Measurements from ENCODE around the gene PRSS58. TPM values are rescaled to one million over a fixed set of nuclear protein-coding genes. Genes with fewer than 3 reads are reported as not detected.

The PRSS58 gene
- total RNA-seq, 2 experiments from 2014 or later, result not detected

DNA sequence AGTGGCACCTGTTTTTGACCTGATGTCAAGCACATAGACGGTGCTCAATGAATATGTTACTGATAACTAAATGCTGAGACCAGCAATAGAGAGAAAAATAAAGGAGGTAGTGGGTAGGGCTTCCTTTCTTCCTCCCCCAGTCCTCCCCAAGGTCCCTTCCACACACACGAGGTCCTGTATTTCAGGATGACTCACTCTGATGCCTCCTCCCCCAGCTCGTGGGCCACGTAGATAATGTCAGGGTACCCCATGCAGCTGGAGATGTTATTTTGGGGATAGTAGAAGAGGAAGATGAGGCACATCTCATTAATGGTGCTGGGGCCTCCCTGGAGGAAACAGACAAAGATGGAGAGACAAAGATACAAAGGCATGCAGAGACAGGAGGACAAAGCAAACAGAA lies 17.3 kb downstream of the PRSS58 start:
- Mint-ChIP-seq H3K9me3 (no peaks in the 10 kb centered on the region), H3K27ac (no peak overlapping the region), H3K36me3 (ENCODE audit: low read depth) (no peaks in the 10 kb centered on the region), H3K4me3 (no peak overlapping the region), H3K27me3 (peaks cover 18% of the 10 kb centered on the region), H3K4me1 (ENCODE audit: low read depth) (no peaks in the 10 kb centered on the region)
- H3K4me1 ChIP-seq (ENCODE audit: insufficient read depth, low read length), result no peaks in the 10 kb centered on the region
- ChIA-PET POLR2A (no interaction called here), CTCF (no interaction called here)
- intact Hi-C loops (cut with DNase I, micrococcal nuclease), result no loop called here
- H3K4me3 ChIP-seq (ENCODE audit: low read length), result no peak overlapping the region
- ATAC-seq (ENCODE audit: poor library complexity), result no peak
- no peaks in the 10 kb centered on the region for H3K36me3 ChIP-seq (ENCODE audit: insufficient read depth, low read length)
- no peak overlapping the region for H3K27ac ChIP-seq (ENCODE audit: low read depth in 1 of 2, low read length in 2 of 2)
- no peaks in the 10 kb centered on the region for H3K9me3 ChIP-seq (ENCODE audit: control insufficient read depth in 1 of 2, insufficient read depth in 1 of 2, low read length in 2 of 2)
- H3K27me3 ChIP-seq (ENCODE audit: control insufficient read depth in 1 of 2, insufficient read depth in 2 of 2, low read length in 2 of 2), result no peaks in the 10 kb centered on the region
- TF ChIP-seq, protein P1, sequence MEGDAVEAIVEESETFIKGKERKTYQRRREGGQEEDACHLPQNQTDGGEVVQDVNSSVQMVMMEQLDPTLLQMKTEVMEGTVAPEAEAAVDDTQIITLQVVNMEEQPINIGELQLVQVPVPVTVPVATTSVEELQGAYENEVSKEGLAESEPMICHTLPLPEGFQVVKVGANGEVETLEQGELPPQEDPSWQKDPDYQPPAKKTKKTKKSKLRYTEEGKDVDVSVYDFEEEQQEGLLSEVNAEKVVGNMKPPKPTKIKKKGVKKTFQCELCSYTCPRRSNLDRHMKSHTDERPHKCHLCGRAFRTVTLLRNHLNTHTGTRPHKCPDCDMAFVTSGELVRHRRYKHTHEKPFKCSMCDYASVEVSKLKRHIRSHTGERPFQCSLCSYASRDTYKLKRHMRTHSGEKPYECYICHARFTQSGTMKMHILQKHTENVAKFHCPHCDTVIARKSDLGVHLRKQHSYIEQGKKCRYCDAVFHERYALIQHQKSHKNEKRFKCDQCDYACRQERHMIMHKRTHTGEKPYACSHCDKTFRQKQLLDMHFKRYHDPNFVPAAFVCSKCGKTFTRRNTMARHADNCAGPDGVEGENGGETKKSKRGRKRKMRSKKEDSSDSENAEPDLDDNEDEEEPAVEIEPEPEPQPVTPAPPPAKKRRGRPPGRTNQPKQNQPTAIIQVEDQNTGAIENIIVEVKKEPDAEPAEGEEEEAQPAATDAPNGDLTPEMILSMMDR (IDR thresholded peaks at IDR 0.05), result no peak
- DNase-seq, result no peak

DNA sequence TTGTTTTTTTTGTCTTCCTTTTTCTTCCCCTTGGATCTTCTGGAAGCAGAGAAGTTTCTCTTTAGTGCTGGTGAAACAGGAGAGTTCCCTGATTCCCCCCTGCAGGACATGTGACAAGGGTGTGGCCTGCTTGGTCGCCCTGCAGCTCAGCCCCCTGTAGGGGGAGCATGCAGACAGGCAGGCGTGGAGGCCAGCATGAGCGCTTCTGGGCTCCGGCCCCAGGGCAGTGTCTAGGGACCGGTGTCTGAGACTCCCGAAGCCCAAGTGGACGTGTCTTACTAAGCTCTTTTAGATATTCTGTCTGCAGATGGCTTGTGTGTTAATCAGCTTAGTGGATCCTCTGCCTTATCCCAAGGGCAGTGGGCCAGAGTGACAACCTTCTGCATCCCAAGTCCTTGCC lies 26.1 kb downstream of the PRSS58 start:
- Mint-ChIP-seq H3K4me3 (no peak overlapping the region), H3K27ac (no peak overlapping the region), H3K9me3 (no peaks in the 10 kb centered on the region), H3K36me3 (ENCODE audit: low read depth) (no peaks in the 10 kb centered on the region), H3K27me3 (peaks cover 30% of the 10 kb centered on the region), H3K4me1 (ENCODE audit: low read depth) (no peaks in the 10 kb centered on the region)
- no peak overlapping the region for H3K27ac ChIP-seq (ENCODE audit: low read depth in 1 of 2, low read length in 2 of 2)
- H3K4me1 ChIP-seq (ENCODE audit: insufficient read depth, low read length), result no peaks in the 10 kb centered on the region
- no peaks in the 10 kb centered on the region for H3K27me3 ChIP-seq (ENCODE audit: control insufficient read depth in 1 of 2, insufficient read depth in 2 of 2, low read length in 2 of 2)
- TF ChIP-seq, protein P1 (IDR thresholded peaks at IDR 0.05), result no peak
- intact Hi-C loops (cut with DNase I, micrococcal nuclease), result no loop called here
- ATAC-seq (ENCODE audit: poor library complexity) (no peak), DNase-seq (no peak)
- CTCF ChIA-PET, result no interaction called here
- H3K4me3 ChIP-seq (ENCODE audit: low read length), result no peak overlapping the region
- H3K9me3 ChIP-seq (ENCODE audit: control insufficient read depth in 1 of 2, insufficient read depth in 1 of 2, low read length in 2 of 2), result peaks cover 0 to 3% of the 10 kb centered on the region in 2 experiments
- H3K36me3 ChIP-seq (ENCODE audit: insufficient read depth, low read length), result no peaks in the 10 kb centered on the region
- POLR2A ChIA-PET, result no interaction called here

DNA sequence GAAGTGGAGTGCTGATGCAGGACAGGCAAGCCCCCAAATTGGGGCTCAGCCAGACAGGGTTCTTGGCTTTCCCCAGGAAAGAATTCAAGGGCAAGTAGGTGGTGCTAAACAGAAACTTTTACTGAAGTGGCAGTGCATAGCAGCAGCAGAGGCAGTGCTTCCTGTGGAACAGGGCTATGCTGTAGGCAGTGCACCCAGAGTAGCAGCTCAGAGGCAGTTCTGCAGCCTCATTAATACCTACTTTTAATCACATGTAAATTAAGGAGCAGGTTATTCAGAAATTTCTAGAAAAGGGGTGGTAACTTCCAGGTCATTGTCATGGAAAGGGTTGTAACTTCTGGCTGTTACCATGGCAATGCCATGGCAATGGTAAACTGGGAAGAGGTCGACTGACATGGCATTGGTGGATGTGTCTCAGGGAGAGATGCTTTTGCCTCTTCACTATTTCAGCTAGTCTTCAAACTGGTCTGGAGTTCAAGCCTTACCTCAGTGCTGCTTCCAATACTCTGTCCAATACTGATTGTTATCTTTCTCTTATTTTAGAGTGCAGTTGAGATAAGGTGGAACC lies 29.2 kb downstream of the PRSS58 start:
- no peaks in the 10 kb centered on the region for H3K9me3 Mint-ChIP-seq
- no peak overlapping the region for H3K4me3 ChIP-seq (ENCODE audit: low read length)
- no peaks in the 10 kb centered on the region for H3K4me1 Mint-ChIP-seq (ENCODE audit: low read depth)
- no peak for ATAC-seq (ENCODE audit: poor library complexity)
- H3K27ac ChIP-seq (ENCODE audit: low read depth in 1 of 2, low read length in 2 of 2), result no peak overlapping the region
- H3K27me3 ChIP-seq (ENCODE audit: control insufficient read depth in 1 of 2, insufficient read depth in 2 of 2, low read length in 2 of 2), result no peaks in the 10 kb centered on the region
- intact Hi-C loops (cut with DNase I, micrococcal nuclease), result no loop called here
- no peak overlapping the region for H3K27ac Mint-ChIP-seq
- no peak for DNase-seq
- H3K36me3 Mint-ChIP-seq (ENCODE audit: low read depth), result no peaks in the 10 kb centered on the region
- no peaks in the 10 kb centered on the region for H3K9me3 ChIP-seq (ENCODE audit: control insufficient read depth in 1 of 2, insufficient read depth in 1 of 2, low read length in 2 of 2)
- ChIA-PET POLR2A (no interaction called here), CTCF (no interaction called here)
- H3K36me3 ChIP-seq (ENCODE audit: insufficient read depth, low read length), result no peaks in the 10 kb centered on the region
- H3K4me1 ChIP-seq (ENCODE audit: insufficient read depth, low read length), result no peaks in the 10 kb centered on the region
- no peak overlapping the region for H3K4me3 Mint-ChIP-seq
- peaks cover 34% of the 10 kb centered on the region for H3K27me3 Mint-ChIP-seq
- TF ChIP-seq, protein P1 (IDR thresholded peaks at IDR 0.05), result no peak

Other genes with a start within 250 kb of the PRSS58 start
- gene MGAM2, start 146.3 kb downstream of the PRSS58 start, total RNA-seq, result not detected

Measured in CD4-positive, alpha-beta T cell (primary cell).